ENCODE data around the gene MTUS2. TPM values are rescaled to one million over a fixed set of nuclear protein-coding genes. Genes with fewer than 3 reads are reported as not detected.

The MTUS2 gene
- total RNA-seq, 2 donors from 2014 or later: 4.0 to 5.4 TPM

DNA sequence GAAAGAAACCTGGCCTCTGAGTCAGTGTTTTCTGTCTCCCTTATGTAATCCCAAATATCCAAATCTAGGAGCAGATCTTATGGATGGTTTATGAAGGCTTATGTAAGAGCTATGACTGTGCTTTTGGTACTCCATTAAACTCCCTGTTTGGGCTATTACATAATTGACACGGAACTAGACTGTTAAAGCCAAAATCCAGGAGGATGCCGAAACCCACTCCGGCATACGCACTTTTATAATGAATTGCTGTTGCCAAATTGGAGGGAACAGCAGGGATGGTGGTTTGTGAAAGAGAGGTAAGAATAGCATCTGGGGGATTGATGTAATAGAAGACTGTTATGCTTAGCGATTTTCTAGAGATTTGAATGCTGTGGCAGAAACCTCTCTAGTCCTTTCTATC is 2.0 kb downstream of the MTUS2 start:
- TF ChIP-seq, protein P1, sequence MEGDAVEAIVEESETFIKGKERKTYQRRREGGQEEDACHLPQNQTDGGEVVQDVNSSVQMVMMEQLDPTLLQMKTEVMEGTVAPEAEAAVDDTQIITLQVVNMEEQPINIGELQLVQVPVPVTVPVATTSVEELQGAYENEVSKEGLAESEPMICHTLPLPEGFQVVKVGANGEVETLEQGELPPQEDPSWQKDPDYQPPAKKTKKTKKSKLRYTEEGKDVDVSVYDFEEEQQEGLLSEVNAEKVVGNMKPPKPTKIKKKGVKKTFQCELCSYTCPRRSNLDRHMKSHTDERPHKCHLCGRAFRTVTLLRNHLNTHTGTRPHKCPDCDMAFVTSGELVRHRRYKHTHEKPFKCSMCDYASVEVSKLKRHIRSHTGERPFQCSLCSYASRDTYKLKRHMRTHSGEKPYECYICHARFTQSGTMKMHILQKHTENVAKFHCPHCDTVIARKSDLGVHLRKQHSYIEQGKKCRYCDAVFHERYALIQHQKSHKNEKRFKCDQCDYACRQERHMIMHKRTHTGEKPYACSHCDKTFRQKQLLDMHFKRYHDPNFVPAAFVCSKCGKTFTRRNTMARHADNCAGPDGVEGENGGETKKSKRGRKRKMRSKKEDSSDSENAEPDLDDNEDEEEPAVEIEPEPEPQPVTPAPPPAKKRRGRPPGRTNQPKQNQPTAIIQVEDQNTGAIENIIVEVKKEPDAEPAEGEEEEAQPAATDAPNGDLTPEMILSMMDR (IDR thresholded peaks at IDR 0.05): no peak
- TF ChIP-seq POLR2A (IDR thresholded peaks at IDR 0.05): no peak
- intact Hi-C loops (cut with DNase I): no loop called here
- WGBS, 2 donors: 82 to 95% methylated on average over 5 of the region's 5 CpGs
- Histone ChIP-seq H3K4me3 (no peak overlapping the region), H3K27ac (no peak overlapping the region), H3K9me3 (no peaks in the 10 kb centered on the region), H3K4me1 (peaks cover 12% of the 10 kb centered on the region), H3K36me3 (replicated peaks in 1 of 2; ENCODE audit: insufficient read depth in 1 of 2, low read depth in 2 of 2) (no peaks in the 10 kb centered on the region), H3K27me3 (peaks cover 0 to 7% of the 10 kb centered on the region in 2 donors)
- no peak for DNase-seq
- ATAC-seq: no peak

DNA sequence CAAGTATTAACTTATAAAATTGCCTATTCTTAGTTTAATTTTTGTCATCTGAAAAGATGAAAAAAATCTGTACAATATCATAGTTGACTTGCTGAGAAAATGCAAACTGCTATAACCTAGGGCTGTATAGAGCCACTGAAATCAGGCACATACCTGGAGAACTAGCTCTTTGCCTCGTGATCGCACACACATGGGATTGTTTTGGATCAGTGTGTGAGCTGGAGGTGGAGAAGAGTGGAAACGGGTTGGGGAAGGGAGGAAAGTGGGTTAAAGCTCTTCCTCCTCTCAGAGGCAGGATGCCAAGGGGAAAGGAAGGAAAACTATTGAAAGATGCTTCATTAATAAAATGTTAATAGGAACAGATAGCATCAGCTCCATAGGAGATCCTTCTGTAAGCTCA is 2.7 kb downstream of the MTUS2 start:
- no peak overlapping the region for H3K4me3 ChIP-seq
- whole genome bisulfite sequencing, 2 donors: 60 to 70% methylated on average over 3 of the region's 3 CpGs
- ATAC-seq (no peak), DNase-seq (no peak)
- no peaks in the 10 kb centered on the region for H3K9me3 ChIP-seq
- peaks cover 12% of the 10 kb centered on the region for H3K4me1 ChIP-seq
- TF ChIP-seq POLR2A (IDR thresholded peaks at IDR 0.05): no peak
- TF ChIP-seq, protein P1 (IDR thresholded peaks at IDR 0.05): no peak
- peaks cover 0 to 4% of the 10 kb centered on the region in 2 donors for H3K27me3 ChIP-seq
- no peaks in the 10 kb centered on the region for H3K36me3 ChIP-seq (replicated peaks in 1 of 2; ENCODE audit: insufficient read depth in 1 of 2, low read depth in 2 of 2)
- intact Hi-C loops (cut with DNase I): no loop called here
- no peak overlapping the region for H3K27ac ChIP-seq

DNA sequence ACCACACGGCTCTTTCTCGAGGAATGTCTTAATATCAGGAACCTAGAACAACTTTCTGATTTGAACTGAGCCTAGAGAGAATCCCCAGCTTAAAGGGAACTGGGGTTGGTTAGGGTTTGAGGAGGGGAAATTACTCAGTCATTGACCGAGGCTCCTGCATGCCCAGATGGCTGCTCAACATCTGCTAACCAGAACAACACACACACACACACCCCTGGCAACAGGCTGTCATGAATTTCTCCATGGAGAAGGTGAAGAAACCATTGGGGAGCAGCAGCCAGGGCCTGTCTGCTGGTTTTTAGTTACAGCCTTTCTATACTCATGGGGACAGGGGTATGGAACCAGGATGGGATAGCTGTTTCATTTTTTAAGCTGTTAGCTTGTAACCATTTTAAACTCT is 5.2 kb downstream of the MTUS2 start:
- TF ChIP-seq, protein P1 (IDR thresholded peaks at IDR 0.05): no peak
- no peak for TF ChIP-seq POLR2A (IDR thresholded peaks at IDR 0.05)
- H3K27ac ChIP-seq: no peak overlapping the region
- ATAC-seq (no peak), DNase-seq (no peak)
- 56 to 62% methylated on average over 3 of the region's 3 CpGs for WGBS, 2 donors
- H3K4me3 ChIP-seq: no peak overlapping the region
- no peaks in the 10 kb centered on the region for H3K36me3 ChIP-seq (replicated peaks in 1 of 2; ENCODE audit: insufficient read depth in 1 of 2, low read depth in 2 of 2)
- peaks cover 0 to 5% (median 2%) of the 10 kb centered on the region in 3 donors for H3K9me3 ChIP-seq
- H3K27me3 ChIP-seq: no peaks in the 10 kb centered on the region
- peaks cover 4% of the 10 kb centered on the region for H3K4me1 ChIP-seq
- intact Hi-C loops (cut with DNase I): no loop called here

DNA sequence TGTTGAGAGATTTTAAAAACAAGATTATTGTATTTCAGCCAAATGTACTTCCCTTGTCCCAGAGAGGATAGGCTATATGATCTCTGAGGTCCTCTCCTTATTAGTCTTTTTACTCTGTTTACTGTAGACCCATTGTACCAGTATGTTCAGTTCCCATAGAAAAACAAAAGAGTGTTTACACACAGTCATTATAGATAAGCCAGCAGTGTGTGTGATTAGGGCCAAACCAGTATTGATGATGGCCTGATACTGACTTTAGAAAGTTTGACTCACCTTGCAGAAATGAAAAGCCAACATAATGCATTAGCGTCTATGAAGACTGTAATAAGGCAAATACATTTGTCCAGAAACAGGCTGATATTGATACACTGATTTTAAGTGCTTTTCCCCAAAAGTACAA is 6.2 kb downstream of the MTUS2 start:
- intact Hi-C loops (cut with DNase I): no loop called here
- Histone ChIP-seq H3K27ac (no peak overlapping the region), H3K4me3 (no peak overlapping the region), H3K36me3 (replicated peaks in 1 of 2; ENCODE audit: insufficient read depth in 1 of 2, low read depth in 2 of 2) (no peaks in the 10 kb centered on the region), H3K4me1 (no peaks in the 10 kb centered on the region), H3K27me3 (no peaks in the 10 kb centered on the region), H3K9me3 (peaks cover 0 to 5% (median 3%) of the 10 kb centered on the region in 3 donors)
- DNase-seq (no peak), ATAC-seq (no peak)
- TF ChIP-seq, protein P1 (IDR thresholded peaks at IDR 0.05): no peak
- TF ChIP-seq POLR2A (IDR thresholded peaks at IDR 0.05): no peak
- WGBS, 2 donors: 21 to 32% methylated on average over 1 of the region's 1 CpG

DNA sequence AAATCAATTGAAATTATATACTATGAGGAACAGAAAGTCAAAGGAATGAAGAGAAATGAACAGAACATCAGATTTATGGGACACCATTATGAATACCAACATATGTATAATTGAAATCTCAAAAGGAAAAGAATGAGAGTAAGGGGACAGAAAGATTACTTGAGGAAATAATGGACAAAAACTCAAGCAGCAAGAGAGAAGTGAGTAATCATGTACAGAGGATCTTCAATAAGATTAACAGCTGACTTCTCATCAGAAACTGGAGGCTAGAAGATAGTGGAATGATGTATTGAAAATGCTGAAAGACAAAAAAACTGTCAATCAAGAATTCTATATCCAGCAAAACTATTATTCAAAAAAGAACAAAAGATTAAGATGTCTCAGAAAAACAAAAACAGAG is 10.4 kb downstream of the MTUS2 start:
- ATAC-seq: no peak
- H3K27me3 ChIP-seq: no peaks in the 10 kb centered on the region
- no peak overlapping the region for H3K4me3 ChIP-seq
- intact Hi-C loops (cut with DNase I): no loop called here
- H3K27ac ChIP-seq: no peak overlapping the region
- no peaks in the 10 kb centered on the region for H3K4me1 ChIP-seq
- no peak for DNase-seq
- peaks cover 0 to 5% (median 3%) of the 10 kb centered on the region in 3 donors for H3K9me3 ChIP-seq
- H3K36me3 ChIP-seq (replicated peaks in 1 of 2; ENCODE audit: insufficient read depth in 1 of 2, low read depth in 2 of 2): no peaks in the 10 kb centered on the region
- TF ChIP-seq, protein P1 (IDR thresholded peaks at IDR 0.05): no peak
- TF ChIP-seq POLR2A (IDR thresholded peaks at IDR 0.05): no peak

Measured in body of pancreas (tissue), 4 donors.